Loucy (cell line): ENCODE measurements around the gene AP5Z1.

Experiments
- H2AFZ ChIP-seq: fragments of 200-600 bp; sonication (generic); 2 replicates; pipeline ENCODE4 v1.6.0; 2016; ENCODE audit warnings: antibody characterized with exemption, mild to moderate bottlenecking, low read length, moderate library complexity
- H3F3A ChIP-seq: fragments of 200-600 bp; 2 replicates; pipeline ENCODE4 v1.6.0; 2016; ENCODE audit warnings: antibody characterized with exemption, low read depth, mild to moderate bottlenecking
- H3K27me3 ChIP-seq: fragments of 200-600 bp; sonication (generic); 2 replicates; pipeline ENCODE4 v1.6.1; 2014; ENCODE audit warnings: low read length, mild to moderate bottlenecking; ENCODE audit not compliant: insufficient read depth, poor library complexity, severe bottlenecking
- H3K36me3 ChIP-seq: fragments of 200-600 bp; sonication (generic); 2 replicates; pipeline ENCODE4 v1.6.1; 2016; ENCODE audit warnings: low read length; ENCODE audit not compliant: insufficient read depth
- H3K4me1 ChIP-seq: fragments of 200-600 bp; sonication (generic); 2 replicates; pipeline ENCODE4 v1.5.1; 2014; ENCODE audit warnings: low read length, mild to moderate bottlenecking; ENCODE audit not compliant: insufficient read depth, poor library complexity, severe bottlenecking
- H3K4me2 ChIP-seq: fragments of 200-600 bp; sonication (generic); 2 replicates; pipeline ENCODE4 v1.6.0; 2014; ENCODE audit warnings: antibody characterized with exemption, low read length, low read depth, mild to moderate bottlenecking; ENCODE audit not compliant: poor library complexity, severe bottlenecking
- H3K4me3 ChIP-seq: fragments of 200-600 bp; sonication (generic); 2 replicates; pipeline ENCODE4 v1.5.1; 2014; ENCODE audit warnings: low read length, mild to moderate bottlenecking, mixed read lengths; ENCODE audit not compliant: poor library complexity, severe bottlenecking
- H3K79me2 ChIP-seq: fragments of 200-600 bp; sonication (generic); 2 replicates; pipeline ENCODE4 v1.6.1; 2014; ENCODE audit warnings: low read length; ENCODE audit not compliant: insufficient read depth
- H3K9ac ChIP-seq: fragments of 200-600 bp; sonication (generic); 2 replicates; pipeline ENCODE4 v1.6.0; 2014; ENCODE audit warnings: mild to moderate bottlenecking, low read depth, low read length, moderate library complexity; ENCODE audit not compliant: poor library complexity, severe bottlenecking
- H3K9me2 ChIP-seq: fragments of 200-600 bp; sonication (generic); replicated peaks from 2 replicates; pipeline ENCODE4 v1.6.1; 2016; ENCODE audit warnings: low read depth, low read length, mixed read lengths
- H3K9me3 ChIP-seq: fragments of 200-600 bp; sonication (generic); 2 replicates; pipeline ENCODE4 v1.6.1; 2014; ENCODE audit warnings: mild to moderate bottlenecking, antibody characterized with exemption, low read length, low read depth; ENCODE audit not compliant: insufficient read depth
- H4K20me1 ChIP-seq: fragments of 200-600 bp; sonication (generic); 2 replicates; pipeline ENCODE4 v1.6.0; 2014; ENCODE audit warnings: antibody characterized with exemption, low read length, mild to moderate bottlenecking; ENCODE audit not compliant: insufficient read depth, poor library complexity, severe bottlenecking
- CTCF ChIP-seq: fragments of 200-600 bp; sonication (generic); conservative IDR thresholded peaks from 2 replicates; pipeline ENCODE4 v1.5.1; 2014; ENCODE audit warnings: mild to moderate bottlenecking, antibody characterized with exemption, low read length
- EZH2phosphoT487 ChIP-seq: fragments of 200-600 bp; IDR thresholded peaks from 2 replicates; pipeline ENCODE4 v1.6.1; 2018; ENCODE audit warnings: antibody characterized with exemption, mild to moderate bottlenecking, moderate library complexity, borderline replicate concordance

Gene AP5Z1

GRCh38 chr7:4837803-4838625, 62.6 kb downstream of the AP5Z1 start:
- Histone ChIP-seq H3K36me3 (no peaks in the 10 kb centered on the region), H3K9me3 (no peaks in the 10 kb centered on the region), H3K4me2 (no peak overlapping the region), H2AFZ (no peak overlapping the region), H3K79me2 (no peaks in the 10 kb centered on the region), H3F3A (no peaks in the 10 kb centered on the region), H3K9ac (no peak overlapping the region), H3K4me3 (no peak overlapping the region), H3K27me3 (no peaks in the 10 kb centered on the region), H4K20me1 (no peaks in the 10 kb centered on the region), H3K4me1 (no peaks in the 10 kb centered on the region), H3K9me2 (no peaks in the 10 kb centered on the region)
- TF ChIP-seq EZH2phosphoT487 (no peak), CTCF (no peak)

- Histone ChIP-seq H3K9me2 (no peaks in the 10 kb centered on the region), H3K27me3 (no peaks in the 10 kb centered on the region), H3K79me2 (no peaks in the 10 kb centered on the region), H3K9me3 (no peaks in the 10 kb centered on the region), H4K20me1 (no peaks in the 10 kb centered on the region), H2AFZ (no peak overlapping the region), H3K4me3 (no peak overlapping the region), H3K4me1 (no peaks in the 10 kb centered on the region), H3K9ac (no peak overlapping the region), H3K4me2 (no peak overlapping the region), H3K36me3 (no peaks in the 10 kb centered on the region), H3F3A (no peaks in the 10 kb centered on the region)
- TF ChIP-seq CTCF (no peak), EZH2phosphoT487 (no peak)
These were observed 63.4 kb downstream of the AP5Z1 start for GRCh38 chr7:4838626-4839334.

DNA sequence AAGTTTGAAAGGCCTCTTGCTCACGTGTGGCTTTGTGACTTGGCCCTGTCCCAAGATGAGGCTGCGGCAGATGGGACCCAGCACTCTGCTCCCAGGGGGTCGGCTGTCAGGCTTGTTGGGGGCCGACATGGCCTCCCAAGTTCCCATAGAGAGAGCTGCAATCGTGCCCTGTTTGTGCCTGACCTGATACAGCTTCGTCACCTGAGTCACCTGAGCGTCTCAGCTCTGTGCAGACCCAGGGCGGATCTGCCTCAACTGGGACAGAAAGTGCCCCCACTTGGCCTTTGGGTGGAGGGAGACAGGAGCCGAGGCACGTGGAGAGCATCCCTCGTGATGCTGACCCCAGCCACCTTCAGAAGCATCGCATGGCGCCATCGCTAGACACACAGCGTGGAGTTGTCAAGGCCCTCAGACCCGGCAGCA, 64.7 kb downstream of the AP5Z1 start:
- Histone ChIP-seq H2AFZ (no peak overlapping the region), H3K4me1 (no peaks in the 10 kb centered on the region)

More for the DNA sequence above, 64.7 kb downstream of the AP5Z1 start:
- H3K4me3 ChIP-seq: no peak overlapping the region
- no peaks in the 10 kb centered on the region for H4K20me1 ChIP-seq
- H3K9ac ChIP-seq: no peak overlapping the region
- no peak overlapping the region for H3K4me2 ChIP-seq
- H3K79me2 ChIP-seq: no peaks in the 10 kb centered on the region
- H3K9me2 ChIP-seq: no peaks in the 10 kb centered on the region
- no peaks in the 10 kb centered on the region for H3F3A ChIP-seq
- TF ChIP-seq CTCF: no peak
- no peak for TF ChIP-seq EZH2phosphoT487
- H3K9me3 ChIP-seq: no peaks in the 10 kb centered on the region
- no peaks in the 10 kb centered on the region for H3K27me3 ChIP-seq
- no peaks in the 10 kb centered on the region for H3K36me3 ChIP-seq
